ENCODE measurements around the gene MTHFD1L.

DNA sequence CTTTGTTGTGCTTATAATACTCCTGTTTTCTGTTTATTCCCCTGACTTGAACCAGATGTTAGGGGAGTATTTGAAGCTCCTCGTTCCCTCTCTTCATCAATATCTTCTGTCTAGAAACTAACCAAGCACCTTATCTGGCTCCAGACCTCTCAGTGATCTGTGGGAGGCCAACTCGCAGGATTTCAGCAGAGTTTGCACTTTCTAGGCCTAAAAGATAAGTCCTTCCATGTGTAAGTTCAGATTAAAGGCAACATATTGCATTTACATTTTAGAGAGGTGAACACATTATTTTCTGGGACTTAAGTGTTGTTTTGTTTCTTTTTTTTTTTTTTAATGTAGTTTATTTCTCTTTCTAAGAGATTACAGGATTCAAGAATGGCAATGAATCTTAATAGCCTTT lies 234.8 kb downstream of the MTHFD1L start:
- TF ChIP-seq, protein P1, sequence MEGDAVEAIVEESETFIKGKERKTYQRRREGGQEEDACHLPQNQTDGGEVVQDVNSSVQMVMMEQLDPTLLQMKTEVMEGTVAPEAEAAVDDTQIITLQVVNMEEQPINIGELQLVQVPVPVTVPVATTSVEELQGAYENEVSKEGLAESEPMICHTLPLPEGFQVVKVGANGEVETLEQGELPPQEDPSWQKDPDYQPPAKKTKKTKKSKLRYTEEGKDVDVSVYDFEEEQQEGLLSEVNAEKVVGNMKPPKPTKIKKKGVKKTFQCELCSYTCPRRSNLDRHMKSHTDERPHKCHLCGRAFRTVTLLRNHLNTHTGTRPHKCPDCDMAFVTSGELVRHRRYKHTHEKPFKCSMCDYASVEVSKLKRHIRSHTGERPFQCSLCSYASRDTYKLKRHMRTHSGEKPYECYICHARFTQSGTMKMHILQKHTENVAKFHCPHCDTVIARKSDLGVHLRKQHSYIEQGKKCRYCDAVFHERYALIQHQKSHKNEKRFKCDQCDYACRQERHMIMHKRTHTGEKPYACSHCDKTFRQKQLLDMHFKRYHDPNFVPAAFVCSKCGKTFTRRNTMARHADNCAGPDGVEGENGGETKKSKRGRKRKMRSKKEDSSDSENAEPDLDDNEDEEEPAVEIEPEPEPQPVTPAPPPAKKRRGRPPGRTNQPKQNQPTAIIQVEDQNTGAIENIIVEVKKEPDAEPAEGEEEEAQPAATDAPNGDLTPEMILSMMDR (IDR thresholded peaks at IDR 0.05) = no peak
- TF ChIP-seq POLR2A (IDR thresholded peaks at IDR 0.05) = no peak
